ENCODE results near the gene FGFRL1.
"Not testable (repeated sequence)": the region's sequence is repeated elsewhere in the genome, so short reads cannot be mapped to it uniquely, and the experiment has no call there.

Gene FGFRL1

DNA sequence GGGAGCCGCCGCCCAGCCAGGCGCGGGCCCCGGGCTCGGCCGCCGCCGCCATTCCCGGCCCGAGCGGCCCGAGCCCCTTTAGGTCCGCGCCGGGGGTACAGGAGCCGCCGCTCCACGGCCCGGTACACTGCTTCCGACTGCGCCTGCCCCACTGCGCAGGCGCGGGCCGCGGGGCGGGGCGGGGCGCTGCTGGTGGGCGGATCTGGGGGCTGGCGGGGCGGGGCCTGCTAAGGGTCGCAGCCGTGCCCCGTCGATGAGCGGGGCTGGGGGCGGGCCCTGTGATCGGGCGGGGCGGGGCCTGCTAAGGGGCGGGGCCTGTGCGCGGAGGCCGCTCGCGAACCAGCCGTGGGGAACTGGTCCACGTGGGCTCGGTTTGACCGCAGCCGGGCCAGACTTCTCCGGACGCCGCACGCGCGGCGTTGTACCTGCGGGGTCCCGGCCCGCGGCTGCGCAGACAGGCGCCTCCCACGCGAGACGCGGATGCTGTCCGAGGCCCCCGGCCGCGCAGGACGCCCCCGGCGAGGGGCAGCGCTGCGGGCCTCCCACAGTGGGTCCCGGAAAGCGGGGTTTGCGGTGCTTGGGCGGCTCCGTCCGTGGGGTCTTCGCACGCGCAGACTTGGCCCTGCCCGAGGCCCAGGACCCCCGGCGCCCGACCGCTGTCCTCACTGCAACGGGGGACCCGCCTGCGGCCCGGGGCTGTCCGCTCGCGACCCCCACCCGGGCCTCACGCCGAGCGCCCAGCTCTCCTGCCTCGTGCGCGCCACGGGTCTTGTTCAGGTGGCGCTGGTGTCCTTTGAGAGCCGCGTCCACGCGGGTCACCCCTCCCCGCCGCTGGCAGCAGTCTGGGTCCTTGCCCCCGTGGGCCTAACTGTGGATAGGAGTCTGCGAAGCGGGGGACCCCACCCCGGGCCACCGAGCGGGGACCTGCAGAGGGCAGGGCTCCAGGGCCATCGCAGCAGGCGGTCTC, 37.7 kb upstream of the FGFRL1 start, which contains the start of gene DGKQ:
DGKQ (minus strand) TSS at position 139 of the 967 bp plus-strand sequence; CDS start at position 52, 87 bp downstream.
- DNase-seq (ENCODE audit: low read depth in 2 of 2), result peak; percentile 77 to 82

DNA sequence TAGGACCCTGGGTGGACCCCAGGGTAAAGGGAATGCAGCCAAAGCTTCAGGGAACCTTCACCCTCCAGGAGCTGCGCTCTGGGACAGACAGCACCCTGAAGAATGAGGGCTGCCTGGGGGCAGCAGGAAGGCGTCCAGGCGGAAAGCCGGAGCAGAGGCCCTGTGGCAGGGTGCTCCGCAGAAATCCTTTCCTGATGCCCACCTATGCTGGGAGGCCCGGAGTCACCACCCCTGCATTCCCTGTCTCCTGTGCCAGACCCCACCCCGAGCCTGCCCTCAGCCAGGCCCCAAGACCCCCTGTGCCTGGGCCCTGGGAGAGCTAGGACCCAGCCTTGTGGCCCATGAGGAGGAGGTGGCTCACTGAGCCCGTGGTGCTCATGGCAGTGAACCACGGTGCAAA, 36.8 kb upstream of the FGFRL1 start:
- no peak for DNase-seq (ENCODE audit: low read depth in 2 of 2)

DNA sequence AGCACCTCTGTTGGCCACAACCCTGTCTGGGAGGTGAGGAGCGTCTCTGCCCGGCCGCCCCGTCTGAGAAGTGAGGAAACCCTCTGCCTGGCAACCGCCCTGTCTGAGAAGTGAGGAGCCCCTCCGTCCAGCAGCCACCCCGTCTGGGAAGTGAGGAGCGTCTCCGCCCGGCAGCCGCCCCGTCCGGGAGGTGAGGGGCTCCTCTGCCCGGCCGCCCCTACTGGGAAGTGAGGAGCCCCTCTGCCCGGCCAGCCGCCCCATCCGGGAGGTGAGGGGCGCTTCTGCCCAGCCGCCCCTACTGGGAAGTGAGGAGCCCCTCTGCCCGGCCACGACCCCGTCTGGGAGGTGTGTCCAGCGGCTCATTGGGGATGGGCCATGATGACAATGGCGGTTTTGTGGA, 35.4 kb upstream of the FGFRL1 start:
- DNase-seq (ENCODE audit: low read depth in 2 of 2), result not testable (repeated sequence)

DNA sequence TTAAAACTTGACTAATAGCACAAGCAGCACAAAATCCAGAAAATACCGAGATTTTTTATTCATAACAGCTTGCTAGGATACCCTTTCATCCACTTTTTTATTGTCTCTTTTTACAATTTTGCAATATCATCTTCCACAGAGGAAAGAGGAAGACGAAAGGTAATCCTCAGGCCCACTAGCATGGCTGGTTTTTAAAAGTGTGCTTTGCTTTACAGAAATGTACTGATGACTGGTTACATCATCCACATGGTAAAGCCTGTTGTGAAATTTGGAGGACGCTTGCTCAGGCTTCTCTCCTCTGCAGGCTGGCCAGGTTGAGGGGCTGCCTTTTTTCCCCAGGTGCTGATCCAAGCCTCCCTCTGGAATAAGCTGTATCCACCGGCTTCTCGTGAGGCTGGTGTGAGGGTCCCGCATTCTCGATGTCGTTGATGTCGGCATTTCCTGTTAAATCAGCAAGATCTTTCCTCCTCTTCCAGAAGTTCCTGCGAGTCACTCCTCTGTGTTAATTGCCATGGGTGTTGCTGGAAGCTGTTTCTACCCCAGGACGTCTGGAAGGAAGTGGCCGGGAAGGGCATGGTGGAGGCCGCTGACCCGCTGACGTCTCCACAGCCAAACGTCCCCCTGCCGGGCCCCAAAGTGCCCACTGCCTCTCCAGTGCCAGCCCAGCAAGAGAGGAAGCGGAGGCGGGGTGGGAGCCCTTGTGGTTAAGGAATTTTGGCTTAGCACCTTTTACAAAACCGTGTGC, 32.3 kb upstream of the FGFRL1 start:
- no peak for DNase-seq (ENCODE audit: low read depth in 2 of 2)

DNA sequence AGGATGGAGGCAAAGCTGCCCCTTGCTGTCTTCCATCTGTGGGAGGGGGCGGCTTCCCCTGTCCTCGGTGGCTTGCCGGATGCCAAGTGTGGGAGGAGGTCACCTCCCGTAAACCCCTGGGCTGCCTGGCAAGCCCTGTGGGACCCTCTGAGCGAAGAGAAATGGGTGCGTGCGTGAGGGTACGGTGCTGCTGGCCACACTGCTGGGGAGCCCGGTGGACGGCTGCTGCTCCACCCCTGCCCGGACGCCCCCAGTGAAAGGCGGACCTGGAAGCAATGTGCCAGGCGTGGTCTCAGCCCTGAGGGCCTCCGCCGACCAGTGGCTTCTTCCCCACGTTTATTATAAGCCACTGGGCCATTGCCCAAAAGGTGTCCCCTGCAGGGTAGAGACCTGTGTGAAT, 29.1 kb upstream of the FGFRL1 start:
- no peak for DNase-seq (ENCODE audit: low read depth in 2 of 2)

DNA sequence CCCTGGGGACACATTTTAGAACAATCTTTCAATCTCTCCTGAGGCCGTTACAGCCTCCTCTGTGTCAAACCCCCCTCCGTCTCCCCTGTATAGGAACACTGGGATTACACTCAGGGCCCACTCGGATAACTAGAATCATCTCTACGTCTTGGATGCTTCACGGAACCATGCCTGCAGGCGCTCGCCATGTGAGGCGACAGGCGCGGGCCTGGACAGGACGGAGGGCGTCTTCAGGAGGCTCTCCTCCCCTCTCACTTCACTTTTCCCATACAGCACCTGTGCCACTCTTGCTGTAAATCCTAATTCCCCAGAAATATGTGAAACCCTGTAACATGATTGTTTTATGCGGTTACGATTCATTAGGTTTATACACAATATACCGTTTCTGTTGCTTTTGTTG, 28.6 kb upstream of the FGFRL1 start:
- DNase-seq (ENCODE audit: low read depth in 2 of 2), result no peak

DNA sequence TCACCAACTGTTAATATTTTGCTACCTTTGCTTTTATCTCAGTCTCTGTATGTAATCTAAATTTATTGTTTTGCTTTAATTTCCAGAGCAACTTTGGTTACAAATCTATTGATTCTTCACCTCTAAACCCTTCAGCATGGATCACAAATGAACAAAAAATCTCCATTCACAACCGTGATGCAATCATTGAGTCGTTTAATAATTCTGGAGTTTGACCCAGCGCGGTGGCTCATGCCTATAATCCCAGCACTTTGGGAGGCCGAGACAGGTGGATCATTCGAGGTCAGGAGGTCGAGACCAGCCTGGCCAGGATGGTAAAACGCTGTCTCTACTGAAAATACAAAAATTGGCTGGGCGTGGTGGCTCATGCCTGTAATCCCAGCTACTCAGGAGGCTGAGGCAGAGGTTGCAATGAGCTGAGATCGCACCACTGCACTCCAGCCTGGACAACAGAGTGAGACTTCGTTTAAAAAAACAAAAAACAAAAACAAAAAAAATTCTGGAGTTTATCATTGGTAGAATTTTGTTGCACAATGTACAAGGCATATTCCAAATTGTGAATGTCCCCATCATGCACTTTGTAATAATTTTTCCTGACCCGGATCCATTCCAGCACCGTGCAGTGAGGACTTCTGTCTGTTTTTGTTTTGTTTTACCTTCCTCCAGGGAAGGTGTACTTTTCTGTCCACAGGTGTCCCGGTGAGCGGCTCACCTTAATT, 26.9 kb upstream of the FGFRL1 start:
- no peak for DNase-seq (ENCODE audit: low read depth in 2 of 2)

DNA sequence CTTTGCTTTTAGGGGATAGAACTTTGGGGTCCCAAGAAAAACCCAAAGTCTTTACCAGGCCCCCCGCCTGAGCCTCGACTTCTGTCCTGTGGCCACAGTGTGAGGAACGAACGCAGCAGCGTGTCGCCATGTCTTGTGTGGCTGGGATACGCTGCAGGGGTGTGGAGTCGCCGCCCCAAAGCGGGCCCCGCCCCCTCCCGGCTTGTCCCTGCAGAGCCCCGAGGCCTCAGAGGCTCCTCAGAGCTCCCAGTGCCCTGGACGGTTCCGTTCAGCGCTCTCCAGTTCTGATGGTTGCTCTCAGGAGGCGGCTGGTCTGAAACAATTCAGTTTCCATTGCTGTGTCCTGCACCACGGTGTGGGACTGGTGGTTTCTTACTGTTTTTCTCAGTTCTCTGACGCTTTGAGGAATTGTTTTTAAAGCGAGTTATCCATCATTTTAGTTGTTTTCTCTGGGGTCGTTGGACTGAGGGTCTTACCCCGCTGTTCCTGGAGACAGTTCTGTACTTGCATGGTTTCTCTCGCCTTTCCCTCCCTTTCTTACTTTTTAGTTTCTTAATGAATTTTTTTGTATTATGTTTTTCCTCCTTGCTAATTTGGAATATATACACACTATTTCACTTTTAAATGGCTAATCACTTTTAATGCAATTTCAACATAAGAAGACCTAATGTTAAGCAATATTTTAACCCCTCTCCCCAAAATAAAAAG, 26.1 kb upstream of the FGFRL1 start:
- DNase-seq (ENCODE audit: low read depth in 2 of 2), result peak; percentile 64 to 69

DNA sequence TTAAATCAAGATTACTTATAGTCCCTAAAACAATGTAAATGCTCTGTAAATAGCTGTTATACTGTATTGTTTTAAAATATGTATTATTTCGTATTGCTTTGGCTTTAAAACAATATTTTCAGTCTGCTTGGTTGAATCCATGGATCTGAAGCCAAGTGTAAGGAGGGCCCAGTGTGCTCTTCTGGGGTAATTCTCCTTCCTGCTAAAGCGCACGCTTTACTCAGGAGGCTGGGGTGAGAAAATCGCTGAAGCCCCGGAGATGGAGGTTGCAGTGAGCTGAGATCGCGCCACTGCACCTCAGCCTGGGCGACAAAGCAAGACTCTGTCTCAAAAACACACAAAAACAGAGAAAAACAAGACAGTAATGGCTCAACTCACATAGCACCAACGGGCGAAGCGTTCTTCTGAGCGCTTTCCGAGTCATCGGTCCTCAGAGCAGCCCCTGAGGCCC, 25.0 kb upstream of the FGFRL1 start:
- DNase-seq (ENCODE audit: low read depth in 2 of 2), result no peak

DNA sequence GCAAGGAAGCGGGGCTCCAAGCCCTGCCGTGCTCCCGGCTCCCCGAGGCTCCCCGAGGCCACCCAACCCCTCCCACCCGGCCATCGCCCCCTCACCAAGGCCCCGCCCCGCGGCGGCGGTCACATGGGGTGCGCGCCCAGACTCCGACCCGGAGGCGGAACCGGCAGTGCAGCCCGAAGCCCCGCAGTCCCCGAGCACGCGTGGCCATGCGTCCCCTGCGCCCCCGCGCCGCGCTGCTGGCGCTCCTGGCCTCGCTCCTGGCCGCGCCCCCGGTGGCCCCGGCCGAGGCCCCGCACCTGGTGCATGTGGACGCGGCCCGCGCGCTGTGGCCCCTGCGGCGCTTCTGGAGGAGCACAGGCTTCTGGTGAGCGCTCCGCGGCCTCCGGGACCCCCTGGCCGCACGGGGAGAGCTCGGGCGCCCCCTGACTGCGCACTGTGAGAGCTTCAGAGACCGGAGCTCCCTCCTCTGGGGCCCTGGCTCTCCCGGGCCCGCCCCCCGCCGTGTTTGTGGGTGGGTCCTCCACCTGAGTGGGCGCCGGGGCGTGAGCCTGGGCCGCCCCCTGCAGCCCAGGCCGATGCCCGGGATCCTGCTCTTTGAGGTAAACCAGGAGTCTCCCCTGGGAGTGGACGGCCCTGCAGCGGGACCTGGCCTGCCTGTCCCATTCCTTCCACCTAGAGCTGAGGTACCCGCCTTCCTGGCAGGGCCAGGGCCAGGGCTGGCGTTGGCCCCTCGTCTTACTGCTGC, 24.4 kb upstream of the FGFRL1 start, which contains the start of gene IDUA:
IDUA (plus strand) TSS at position 166 of the 745 bp plus-strand sequence; CDS start at position 207, 41 bp downstream.
- DNase-seq (ENCODE audit: low read depth in 2 of 2), result peak; percentile 78 to 85

DNA sequence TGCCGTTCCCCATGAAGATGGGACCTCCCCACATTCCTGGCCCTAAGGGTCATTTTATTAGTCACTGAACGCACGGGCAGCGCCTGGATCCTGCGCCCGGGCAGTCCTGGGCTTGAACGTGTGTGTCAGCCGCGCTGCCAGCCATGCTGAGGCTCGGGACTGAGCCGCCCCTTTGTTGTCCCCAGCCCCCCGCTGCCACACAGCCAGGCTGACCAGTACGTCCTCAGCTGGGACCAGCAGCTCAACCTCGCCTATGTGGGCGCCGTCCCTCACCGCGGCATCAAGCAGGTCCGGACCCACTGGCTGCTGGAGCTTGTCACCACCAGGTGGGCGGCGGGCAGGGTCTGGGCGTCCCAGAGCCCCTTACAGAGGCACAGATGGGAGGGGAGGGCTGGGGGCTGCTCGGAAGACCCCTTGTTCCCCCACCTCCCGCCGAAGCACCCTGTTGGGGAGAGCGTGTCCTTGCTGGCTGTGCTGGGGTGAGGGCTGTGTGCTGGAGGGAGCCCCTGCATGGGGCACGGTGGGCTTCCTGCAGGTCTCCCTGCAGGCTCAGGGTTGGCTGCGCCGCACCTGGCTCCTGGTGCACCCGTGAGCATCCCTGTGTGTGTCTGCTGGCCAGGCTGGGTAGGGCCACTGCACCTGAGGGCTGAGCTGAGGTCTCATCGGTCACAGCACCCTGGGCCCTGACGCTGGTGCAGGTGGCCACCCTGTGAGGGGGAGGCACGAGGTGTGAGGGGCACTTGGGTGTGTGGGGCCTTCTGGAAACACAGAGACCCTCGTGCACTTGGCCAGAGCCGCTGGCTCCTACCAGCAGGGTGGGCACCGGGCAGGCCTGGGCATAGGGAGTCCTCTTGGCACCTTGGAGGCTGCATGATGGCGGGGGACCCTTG, 23.6 kb upstream of the FGFRL1 start:
- no peak for DNase-seq (ENCODE audit: low read depth in 2 of 2)

DNA sequence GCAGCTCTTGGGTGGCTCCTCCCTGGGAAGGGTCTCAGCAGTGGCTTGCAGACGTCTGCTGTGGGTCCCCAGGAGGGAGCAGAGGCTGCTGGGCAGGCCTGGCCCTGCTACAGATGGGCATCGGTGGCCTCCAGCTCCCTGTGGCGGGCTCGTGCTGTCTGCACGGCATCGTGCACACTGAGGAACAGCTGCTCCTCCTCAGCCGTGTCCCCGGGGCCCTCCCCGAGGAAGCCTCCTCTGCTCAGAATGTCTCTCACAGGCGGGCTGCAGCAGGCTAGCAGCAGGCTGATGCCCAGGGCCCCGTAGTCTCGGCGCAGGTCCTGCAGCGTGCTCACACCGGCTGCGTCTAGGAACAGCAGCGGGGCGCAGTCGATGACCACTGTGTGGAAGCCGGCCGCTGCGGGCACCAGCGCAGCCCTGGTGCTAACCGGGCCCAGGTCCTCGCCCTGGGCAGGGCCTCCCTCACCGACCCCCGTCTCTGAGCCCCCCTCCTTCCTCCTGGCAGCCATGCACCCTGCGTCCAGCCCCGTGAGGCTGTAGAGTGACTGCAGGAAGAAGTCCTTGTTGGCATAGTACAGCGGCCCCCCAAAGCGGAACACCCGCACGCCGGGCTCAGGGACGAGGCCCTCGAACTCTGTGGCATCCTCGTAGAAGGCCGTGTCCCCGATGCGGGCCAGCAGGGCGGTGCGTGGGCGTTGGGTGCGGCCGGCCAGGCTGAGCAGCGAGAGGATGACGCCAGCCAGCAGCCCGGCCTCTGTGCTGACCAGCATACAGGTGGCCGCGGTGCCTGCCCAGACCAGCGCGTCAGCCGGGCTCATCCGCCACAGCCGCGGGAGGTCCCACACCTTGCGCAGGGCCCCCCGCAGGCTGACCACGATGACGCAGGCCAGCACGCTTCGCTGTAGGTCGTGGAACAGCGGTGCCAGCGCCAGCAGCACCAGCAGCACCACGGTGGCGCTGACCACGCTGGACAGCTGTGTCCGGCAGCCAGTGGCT, 22.4 kb upstream of the FGFRL1 start:
- no peak for DNase-seq (ENCODE audit: low read depth in 2 of 2)

DNA sequence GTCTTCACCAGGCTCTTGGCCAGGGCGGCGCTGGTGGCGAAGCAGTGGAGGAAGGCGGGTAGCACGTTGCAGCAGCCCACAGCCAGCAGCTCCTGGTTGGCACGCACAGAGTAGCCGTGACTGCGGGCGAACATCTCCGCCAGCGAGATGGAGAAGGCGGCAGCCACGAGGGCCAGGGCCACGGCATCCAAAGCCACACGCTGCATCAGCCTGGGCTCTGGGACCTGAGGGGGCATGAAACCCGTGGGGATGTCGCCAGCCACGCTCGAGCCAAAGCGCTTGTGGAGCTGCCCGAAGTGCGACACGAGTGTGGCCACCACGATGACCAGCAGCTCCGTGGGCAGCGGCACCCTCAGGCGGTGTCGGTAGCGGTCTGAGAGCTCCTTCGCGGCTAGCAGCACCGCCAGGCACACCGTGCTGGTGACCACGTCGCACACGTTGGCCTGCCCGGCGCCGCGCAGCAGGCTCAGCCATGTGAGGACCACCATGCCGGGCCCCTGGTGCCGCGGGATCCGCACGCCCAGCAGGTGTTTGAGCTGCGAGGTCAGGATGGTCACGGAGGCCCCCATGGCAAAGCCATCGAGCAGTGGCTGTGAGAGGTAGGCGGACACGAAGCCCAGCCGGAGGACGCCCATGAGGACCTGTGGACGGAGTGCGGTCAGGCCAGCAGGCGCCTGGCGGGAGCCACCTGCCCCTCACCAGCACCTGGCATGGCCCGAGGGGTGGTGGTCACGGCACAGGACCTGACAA, 21.5 kb upstream of the FGFRL1 start:
- DNase-seq (ENCODE audit: low read depth in 2 of 2), result no peak

DNA sequence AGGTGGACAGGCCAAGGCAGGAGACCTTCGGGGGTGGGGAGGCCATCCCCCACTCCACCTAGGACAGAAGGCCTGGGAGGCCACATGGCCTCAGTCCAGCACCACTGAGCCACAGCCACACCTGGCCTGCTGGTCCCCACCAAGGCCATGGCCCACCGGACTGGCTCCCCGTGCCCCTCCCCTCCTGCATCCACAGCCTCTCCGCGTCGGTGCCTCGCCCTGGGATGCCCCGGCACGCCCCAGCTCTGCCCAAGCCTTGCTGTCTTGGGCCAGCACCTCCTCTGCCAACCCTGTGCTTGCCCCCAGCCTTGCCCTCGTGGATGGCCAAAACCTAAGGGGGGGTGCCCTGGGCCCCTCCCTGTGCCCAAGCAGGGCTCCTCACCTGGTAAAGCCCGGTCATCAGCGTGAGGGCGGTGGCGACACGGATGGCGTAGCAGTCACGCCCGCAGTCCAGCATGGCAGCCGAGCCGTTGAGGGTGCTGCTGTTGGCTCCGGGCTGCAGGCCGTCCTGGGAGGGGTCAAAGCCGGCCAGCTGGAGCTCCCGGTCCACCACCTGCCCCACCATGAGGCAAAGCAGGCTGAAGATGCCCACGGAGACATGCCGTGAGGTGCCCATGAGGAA, 20.6 kb upstream of the FGFRL1 start:
- no peak for DNase-seq (ENCODE audit: low read depth in 2 of 2)

DNA sequence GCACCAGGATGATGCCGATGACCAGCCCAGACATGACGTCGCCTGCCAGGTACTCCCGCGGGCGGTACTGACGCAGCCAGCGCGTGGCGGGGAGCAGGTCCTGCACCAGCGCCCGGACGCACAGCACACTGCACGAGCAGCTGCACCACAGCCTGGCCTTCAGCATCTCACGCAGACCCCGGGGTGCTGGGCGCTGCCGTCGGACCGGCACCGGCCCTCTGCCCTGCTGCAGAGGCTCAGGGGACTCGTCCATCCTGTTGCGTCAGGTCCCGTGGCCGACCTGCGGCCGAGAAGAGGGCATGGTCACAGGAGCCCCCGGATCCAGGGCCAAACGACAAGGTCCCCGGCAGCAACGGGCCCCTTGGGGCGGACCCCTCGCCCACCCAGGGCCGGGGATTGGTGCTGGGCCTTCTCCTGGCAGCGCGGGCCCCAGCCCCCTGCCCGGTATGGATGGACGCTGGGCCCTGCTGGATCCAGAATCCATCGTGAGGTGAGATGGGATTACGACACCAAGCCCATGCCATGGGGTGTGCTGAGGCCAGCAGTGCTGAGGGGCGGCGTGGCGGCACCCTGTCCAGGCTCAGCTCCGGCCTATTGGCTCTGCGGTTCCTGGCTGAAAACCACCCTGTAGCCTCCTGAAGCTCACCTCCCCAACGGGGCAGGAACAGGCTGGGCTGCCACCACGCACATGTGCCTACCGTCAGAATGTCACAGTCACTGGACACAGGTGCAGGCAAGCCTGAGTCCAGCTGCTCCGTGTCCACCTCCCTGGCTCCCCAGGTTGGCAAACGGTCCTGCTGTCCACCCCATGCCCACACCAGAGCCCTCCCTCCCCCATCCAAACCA, 19.8 kb upstream of the FGFRL1 start:
- DNase-seq (ENCODE audit: low read depth in 2 of 2), result no peak
